Keratinocyte (primary cell): Measurements from ENCODE around the gene NCR2. TPM values are rescaled to one million over a fixed set of nuclear protein-coding genes. Genes with fewer than 3 reads are reported as not detected.

Experiments used
- DNase-seq: peaks from one replicate; pipeline ENCODE4 v3.0.0-alpha.2; 2011; ENCODE audit warnings: low read depth, missing footprints, low spot score
- FAIRE-seq: peaks from 2 replicates; lab custom pipeline; 2011; peaks lifted over from hg19 to GRCh38; lab: Jason Lieb, UNC
- H2AFZ ChIP-seq: 2 replicates; pipeline ENCODE4 v1.6.0; 2012; ENCODE audit warnings: low read length, control low read depth, inconsistent platforms; ENCODE audit not compliant: control insufficient read depth
- H3K27ac ChIP-seq: 2 replicates; pipeline ENCODE4 v1.5.1; 2011; ENCODE audit warnings: low read length; ENCODE audit not compliant: control insufficient read depth, insufficient read depth
- H3K27me3 ChIP-seq: 3 replicates; pipeline ENCODE4 v1.6.0; 2011; ENCODE audit warnings: low read length; ENCODE audit not compliant: control insufficient read depth, insufficient read depth; ENCODE audit errors: extremely low read depth
- H3K36me3 ChIP-seq, 2 experiments: 2 replicates in 1 of 2; 3 replicates in 1 of 2; pipeline ENCODE4 v1.5.1; 2011; ENCODE audit warnings: low read length in 2 of 2, mild to moderate bottlenecking in 1 of 2; ENCODE audit not compliant: control insufficient read depth in 2 of 2, insufficient read depth in 2 of 2; ENCODE audit errors: extremely low read depth in 1 of 2
- H3K4me1 ChIP-seq: 3 replicates; pipeline ENCODE4 v1.5.1; 2011; ENCODE audit warnings: low read length; ENCODE audit not compliant: control insufficient read depth, insufficient read depth; ENCODE audit errors: extremely low read depth
- H3K4me2 ChIP-seq: 3 replicates; pipeline ENCODE4 v1.6.0; 2011; ENCODE audit warnings: low read depth, low read length; ENCODE audit not compliant: control insufficient read depth, insufficient read depth; ENCODE audit errors: extremely low read depth
- H3K4me3 ChIP-seq, 3 experiments: fragments of 200-600 bp in 1 of 3; sonication (generic) in 1 of 3; 2 replicates in 2 of 3; 3 replicates in 1 of 3; pipeline ENCODE4 v1.5.1; 2011 to 2016; ENCODE audit warnings: low read length in 3 of 3, mild to moderate bottlenecking in 3 of 3, control low read depth in 2 of 3, inconsistent platforms in 1 of 3, low read depth in 1 of 3, mixed read lengths in 1 of 3, mixed run types in 1 of 3, moderate library complexity in 1 of 3; ENCODE audit not compliant: control insufficient read depth in 2 of 3, insufficient read depth in 2 of 3; ENCODE audit errors: extremely low read depth in 1 of 3
- H3K79me2 ChIP-seq: 2 replicates; pipeline ENCODE4 v1.6.0; 2012; ENCODE audit warnings: low read length; ENCODE audit not compliant: control insufficient read depth, insufficient read depth
- H3K9ac ChIP-seq: 3 replicates; pipeline ENCODE4 v1.6.0; 2011; ENCODE audit warnings: low read length; ENCODE audit not compliant: control insufficient read depth, insufficient read depth; ENCODE audit errors: extremely low read depth
- H3K9me1 ChIP-seq: 3 replicates; pipeline ENCODE4 v1.6.0; 2011; ENCODE audit warnings: low read length; ENCODE audit not compliant: control insufficient read depth, insufficient read depth; ENCODE audit errors: extremely low read depth
- H3K9me3 ChIP-seq: 2 replicates; pipeline ENCODE4 v1.5.1; 2012; ENCODE audit warnings: low read depth, low read length; ENCODE audit not compliant: control insufficient read depth
- H4K20me1 ChIP-seq: 3 replicates; pipeline ENCODE4 v1.6.0; 2011; ENCODE audit warnings: low read length; ENCODE audit not compliant: control insufficient read depth, insufficient read depth; ENCODE audit errors: extremely low read depth
- EZH2 ChIP-seq: IDR thresholded peaks from one replicate; pipeline ENCODE4 v1.6.1; 2012; ENCODE audit warnings: inconsistent platforms, mild to moderate bottlenecking, low read length, moderate library complexity
- dilution Hi-C: fragments of 300-500 bp; cut with MboI; formaldehyde crosslinking; loops from one replicate; pipeline ENCODE4 v1.7.0; 2020; ENCODE audit warnings: low sequenced_read_pairs; ENCODE audit not compliant: extremely low pct_ligation_motif_present
- polyA plus RNA-seq, 5 experiments: library from polyadenylated mRNA; depleted of rRNA in 3 of 5; stranded (reverse) in 3 of 5; stranded (forward) in 1 of 5; unstranded in 1 of 5; fragments of >200 nt; gene quantifications; 1 replicate in 1 of 5; 2 replicates in 3 of 5; 3 replicates in 1 of 5; pipeline versions ENCODE4 v1.2.1 to v1.2.3, GENCODE V29; 2011 to 2012; ENCODE audit warnings: missing spikeins in 2 of 5, low read depth in 1 of 5, low replicate concordance in 1 of 5
- TF ChIP-seq, protein P1 (sequence below), 3 experiments: IDR thresholded peaks in 1 of 3; conservative IDR thresholded peaks in 1 of 3; optimal IDR thresholded peaks in 1 of 3; 2 replicates in 2 of 3; 3 replicates in 1 of 3; pipeline versions ENCODE3 to v1.5.1; 2011; ENCODE audit warnings: low read length in 3 of 3, mild to moderate bottlenecking in 3 of 3, moderate library complexity in 2 of 3, control low read depth in 1 of 3, inconsistent platforms in 1 of 3; ENCODE audit not compliant: insufficient read depth in 2 of 3; ENCODE audit errors: extremely low read depth in 1 of 3

Gene NCR2
- polyA plus RNA-seq, 1 donor (not counting 4 experiments of a cell fraction or from before 2014, with no cell fraction given), result not detected

DNA sequence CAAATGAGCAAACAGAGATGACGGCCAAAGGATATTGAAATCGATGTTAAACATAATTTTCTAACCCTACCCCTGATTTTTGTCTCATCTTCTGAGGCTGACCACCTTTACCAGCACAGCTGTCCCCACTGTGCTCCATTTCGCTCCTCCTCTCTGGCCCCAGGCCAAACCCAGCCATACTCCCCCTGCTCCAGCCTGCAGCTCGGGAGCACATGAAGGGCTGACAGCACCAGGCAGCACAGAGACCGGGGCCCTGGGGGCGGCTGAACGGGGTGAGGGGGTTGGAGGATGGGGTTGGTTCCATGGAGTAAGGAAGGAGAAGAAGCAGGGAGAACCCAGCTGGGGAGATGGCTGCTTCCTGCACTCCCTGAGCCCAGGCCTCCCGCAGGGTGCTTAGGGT lies 3.2 kb upstream of the NCR2 start:
- H3K27me3 ChIP-seq, result peaks cover 17% of the 10 kb centered on the region
- no peaks in the 10 kb centered on the region for H3K36me3 ChIP-seq
- DNase-seq, result no peak
- no peak for TF ChIP-seq EZH2
- TF ChIP-seq, protein P1, sequence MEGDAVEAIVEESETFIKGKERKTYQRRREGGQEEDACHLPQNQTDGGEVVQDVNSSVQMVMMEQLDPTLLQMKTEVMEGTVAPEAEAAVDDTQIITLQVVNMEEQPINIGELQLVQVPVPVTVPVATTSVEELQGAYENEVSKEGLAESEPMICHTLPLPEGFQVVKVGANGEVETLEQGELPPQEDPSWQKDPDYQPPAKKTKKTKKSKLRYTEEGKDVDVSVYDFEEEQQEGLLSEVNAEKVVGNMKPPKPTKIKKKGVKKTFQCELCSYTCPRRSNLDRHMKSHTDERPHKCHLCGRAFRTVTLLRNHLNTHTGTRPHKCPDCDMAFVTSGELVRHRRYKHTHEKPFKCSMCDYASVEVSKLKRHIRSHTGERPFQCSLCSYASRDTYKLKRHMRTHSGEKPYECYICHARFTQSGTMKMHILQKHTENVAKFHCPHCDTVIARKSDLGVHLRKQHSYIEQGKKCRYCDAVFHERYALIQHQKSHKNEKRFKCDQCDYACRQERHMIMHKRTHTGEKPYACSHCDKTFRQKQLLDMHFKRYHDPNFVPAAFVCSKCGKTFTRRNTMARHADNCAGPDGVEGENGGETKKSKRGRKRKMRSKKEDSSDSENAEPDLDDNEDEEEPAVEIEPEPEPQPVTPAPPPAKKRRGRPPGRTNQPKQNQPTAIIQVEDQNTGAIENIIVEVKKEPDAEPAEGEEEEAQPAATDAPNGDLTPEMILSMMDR (optimal IDR thresholded peaks at IDR 0.05 in 1 of 3, IDR thresholded peaks at IDR 0.05 in 1 of 3, conservative IDR thresholded peaks at IDR 0.05 in 1 of 3; ENCODE audit: extremely low read depth in 1 of 3, insufficient read depth in 2 of 3, low read length in 3 of 3), result no peak
- H3K79me2 ChIP-seq, result no peaks in the 10 kb centered on the region
- no peaks in the 10 kb centered on the region for H3K9me1 ChIP-seq
- H2AFZ ChIP-seq, result no peak overlapping the region
- no peaks in the 10 kb centered on the region for H3K9me3 ChIP-seq
- H3K4me3 ChIP-seq, result no peak overlapping the region
- H4K20me1 ChIP-seq, result no peaks in the 10 kb centered on the region
- H3K4me1 ChIP-seq, result no peaks in the 10 kb centered on the region
- FAIRE-seq, result no peak
- no peak overlapping the region for H3K27ac ChIP-seq
- no peak overlapping the region for H3K4me2 ChIP-seq
- dilution Hi-C loops, result no loop called here
- no peak overlapping the region for H3K9ac ChIP-seq

DNA sequence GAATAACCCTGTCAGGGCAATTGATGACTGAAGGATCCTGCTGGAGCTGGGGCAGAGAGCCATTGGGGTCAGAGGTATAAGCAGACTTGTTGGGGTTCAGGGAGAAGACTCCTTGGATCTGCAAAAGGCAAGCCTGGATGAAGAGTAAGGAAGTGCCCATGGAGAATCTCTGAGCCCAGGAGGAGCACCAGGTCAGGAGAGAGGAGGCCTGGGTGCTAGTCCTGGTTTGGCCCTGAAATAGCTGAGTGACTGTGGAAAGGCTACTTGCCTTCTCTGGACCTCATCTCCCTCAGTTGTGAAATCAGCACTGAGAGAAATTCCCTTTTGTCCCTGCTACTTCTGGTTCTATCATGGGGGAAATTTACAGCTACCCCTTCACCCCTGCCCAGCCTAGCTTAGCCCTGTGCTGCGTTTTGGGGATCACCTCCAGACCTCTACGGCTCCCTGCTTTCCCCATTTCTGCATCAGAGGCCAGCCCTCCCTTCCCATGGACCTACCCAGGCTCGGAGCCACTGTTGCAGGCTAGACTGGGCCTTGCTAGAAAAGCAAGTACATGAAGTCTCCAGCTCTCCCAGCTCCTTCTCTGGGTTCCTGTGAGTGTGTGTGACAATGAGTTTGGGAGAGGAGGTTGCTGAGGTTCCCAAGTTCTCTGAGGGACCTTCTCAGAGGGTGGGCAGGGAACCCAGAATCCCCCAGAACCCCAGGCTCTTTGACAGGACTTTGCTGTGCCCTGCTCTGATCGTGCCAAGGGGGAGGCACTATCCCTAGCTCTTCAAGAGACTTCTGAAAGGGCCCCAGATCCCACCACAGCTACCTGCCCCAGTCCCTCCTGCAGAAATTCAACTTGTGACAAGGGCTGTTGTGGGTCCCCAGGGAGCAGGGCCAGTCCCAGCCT lies 2.3 kb upstream of the NCR2 start:
- no peak for TF ChIP-seq EZH2
- TF ChIP-seq, protein P1 (optimal IDR thresholded peaks at IDR 0.05 in 1 of 3, IDR thresholded peaks at IDR 0.05 in 1 of 3, conservative IDR thresholded peaks at IDR 0.05 in 1 of 3; ENCODE audit: extremely low read depth in 1 of 3, insufficient read depth in 2 of 3, low read length in 3 of 3), result no peak
- H4K20me1 ChIP-seq, result no peaks in the 10 kb centered on the region
- DNase-seq (no peak), FAIRE-seq (no peak)
- H3K4me1 ChIP-seq, result no peaks in the 10 kb centered on the region
- dilution Hi-C loops, result no loop called here
- no peak overlapping the region for H3K4me2 ChIP-seq
- H3K9ac ChIP-seq, result no peak overlapping the region
- H2AFZ ChIP-seq, result no peak overlapping the region
- no peaks in the 10 kb centered on the region for H3K9me1 ChIP-seq
- H3K27me3 ChIP-seq, result peaks cover 17% of the 10 kb centered on the region
- no peak overlapping the region for H3K4me3 ChIP-seq
- no peaks in the 10 kb centered on the region for H3K36me3 ChIP-seq
- no peak overlapping the region for H3K27ac ChIP-seq
- no peaks in the 10 kb centered on the region for H3K79me2 ChIP-seq
- no peaks in the 10 kb centered on the region for H3K9me3 ChIP-seq
